Posterior cingulate gyrus (tissue), 11 donors: ENCODE data around the gene KRT13.

ENCODE experiments used
- DNase-seq, 10 donors: peaks; one replicate each; pipeline versions ENCODE4 v3.0.0 to v3.0.0-alpha.2; 2020 to 2021; ENCODE audit warnings: mixed read lengths in 3 of 10
- intact Hi-C: fragments of 100-400 bp; cut with DNase I; formaldehyde crosslinking; loops from one replicate; pipeline ENCODE4 v1.15.1; 2023

Gene KRT13

GRCh38 chr17:41538565-41538991 is 33.2 kb upstream of the KRT13 start:
- peak in 2 of 10 donors; percentile 8 to 13 for DNase-seq
- intact Hi-C loops: no loop called here

- intact Hi-C loops: no loop called here
- DNase-seq: peak in 2 of 10 donors; percentile 52 to 61
Measured at GRCh38 chr17:41537990-41538389, 32.6 kb upstream of the KRT13 start.

- intact Hi-C loops: no loop called here
- DNase-seq: peak in 2 of 10 donors; percentile 29 to 55
Measured at GRCh38 chr17:41537614-41537954, 32.2 kb upstream of the KRT13 start.

- intact Hi-C loops: no loop called here
- peak in 2 of 10 donors; percentile 59 to 68 for DNase-seq
Measured at GRCh38 chr17:41536741-41537613, 31.6 kb upstream of the KRT13 start.

GRCh38 chr17:41535764-41536481 is 30.5 kb upstream of the KRT13 start:
- intact Hi-C loops: no loop called here
- peak in 2 of 10 donors; percentile 59 to 76 for DNase-seq

- DNase-seq: peak in 2 of 10 donors; percentile 27 to 55
- intact Hi-C loops: no loop called here
Measured at GRCh38 chr17:41534899-41535546, 29.6 kb upstream of the KRT13 start.

- peak in 1 of 10 donors; percentile 19 for DNase-seq
- intact Hi-C loops: no loop called here
Measured at GRCh38 chr17:41533613-41534012, 28.2 kb upstream of the KRT13 start.

- intact Hi-C loops: no loop called here
- DNase-seq: peak in 1 of 10 donors; percentile 29
Measured at GRCh38 chr17:41532947-41533570, 27.6 kb upstream of the KRT13 start.

GRCh38 chr17:41531993-41532392 is 26.6 kb upstream of the KRT13 start:
- DNase-seq: no peak
- intact Hi-C loops: no loop called here

GRCh38 chr17:41530062-41531048 is 24.9 kb upstream of the KRT13 start:
- intact Hi-C loops: no loop called here
- peak in 1 of 10 donors; percentile 31 for DNase-seq

- intact Hi-C loops: no loop called here
- DNase-seq: peak in 1 of 10 donors; percentile 11
Measured at GRCh38 chr17:41529491-41529915, 24.1 kb upstream of the KRT13 start.

- intact Hi-C loops: no loop called here
- peak in 1 of 10 donors; percentile 54 for DNase-seq
Measured at GRCh38 chr17:41528959-41529353, 23.5 kb upstream of the KRT13 start.

- intact Hi-C loops: no loop called here
- DNase-seq: peak in 1 of 10 donors; percentile 68
Measured at GRCh38 chr17:41527063-41528023, 21.9 kb upstream of the KRT13 start.

GRCh38 chr17:41524261-41524660 is 18.8 kb upstream of the KRT13 start:
- peak in 1 of 10 donors; percentile 79 for DNase-seq
- intact Hi-C loops: no loop called here

GRCh38 chr17:41523787-41524186 is 18.4 kb upstream of the KRT13 start:
- peak in 1 of 10 donors; percentile 87 for DNase-seq
- intact Hi-C loops: no loop called here

GRCh38 chr17:41523225-41523593 is 17.8 kb upstream of the KRT13 start:
- no peak for DNase-seq
- intact Hi-C loops: no loop called here

- intact Hi-C loops: no loop called here
- DNase-seq: peak in 1 of 10 donors; percentile 21
Measured at GRCh38 chr17:41522301-41523224, 17.2 kb upstream of the KRT13 start.
